HG02885 (cell line): ENCODE measurements around the gene DPH2.

Experiments
- ATAC-seq: cut with Tn5 transposase; IDR thresholded peaks from one replicate; pipeline ENCODE4 v1.9.1; 2021; ENCODE audit warnings: mild to moderate bottlenecking; ENCODE audit not compliant: unreplicated experiment, poor library complexity

DPH2 gene

GRCh38 chr1:43938892-43939587 lies 30.8 kb upstream of the DPH2 start:
- no peak for ATAC-seq

- no peak for ATAC-seq
These were observed 27.4 kb upstream of the DPH2 start for GRCh38 chr1:43942411-43942810.

- no peak for ATAC-seq
These were observed 24.9 kb upstream of the DPH2 start for GRCh38 chr1:43944860-43945259.

GRCh38 chr1:43945674-43946235 lies 24.1 kb upstream of the DPH2 start:
- no peak for ATAC-seq

- peak; percentile 92 for ATAC-seq
These were observed 23.4 kb upstream of the DPH2 start, which contains the start of gene IPO13 for GRCh38 chr1:43946236-43947060. IPO13 (plus strand) TSS chr1:43946950; CDS start chr1:43947601, 651 bp downstream.

- ATAC-seq, result no peak
These were observed 22.5 kb upstream of the DPH2 start for GRCh38 chr1:43947061-43947873.

GRCh38 chr1:43947874-43948437 lies 21.9 kb upstream of the DPH2 start:
- ATAC-seq, result no peak

- ATAC-seq, result no peak
These were observed 20.1 kb upstream of the DPH2 start for GRCh38 chr1:43949678-43950077.

- ATAC-seq, result no peak
These were observed 18.5 kb upstream of the DPH2 start for GRCh38 chr1:43951021-43951985.

GRCh38 chr1:43952731-43953346 lies 17.0 kb upstream of the DPH2 start:
- no peak for ATAC-seq

- ATAC-seq, result no peak
These were observed 16.4 kb upstream of the DPH2 start for GRCh38 chr1:43953361-43953760.

GRCh38 chr1:43954036-43954435 lies 15.8 kb upstream of the DPH2 start:
- ATAC-seq, result no peak

GRCh38 chr1:43956234-43956633 lies 13.6 kb upstream of the DPH2 start:
- ATAC-seq, result no peak

GRCh38 chr1:43957407-43958040 lies 12.3 kb upstream of the DPH2 start:
- ATAC-seq, result no peak

GRCh38 chr1:43958351-43959255 lies 11.2 kb upstream of the DPH2 start:
- no peak for ATAC-seq

- ATAC-seq, result no peak
These were observed 9.0 kb upstream of the DPH2 start for GRCh38 chr1:43960798-43961197.

- no peak for ATAC-seq
These were observed 8.1 kb upstream of the DPH2 start for GRCh38 chr1:43961692-43962091.
